Ovary (tissue), 9 donors: ENCODE measurements around the gene APBB1. TPM values are rescaled to one million over a fixed set of nuclear protein-coding genes. Genes with fewer than 3 reads are reported as not detected.

Experiments
- DNase-seq, 5 donors: peaks; one replicate each; pipeline ENCODE4 v3.0.0-alpha.2; 2019 to 2020
- H3K27ac ChIP-seq, 2 donors: fragments of 200-600 bp; one replicate each; pipeline versions ENCODE4 v1.5.1 to v1.8.0; 2019 to 2022
- H3K27me3 ChIP-seq: fragments of 200-600 bp; one replicate; pipeline ENCODE4 v1.8.0; 2022
- H3K36me3 ChIP-seq: fragments of 200-600 bp; sonication (generic); one replicate; pipeline ENCODE4 v1.5.1; 2019
- H3K4me1 ChIP-seq: one replicate; pipeline ENCODE4 v1.8.1; 2013; ENCODE audit warnings: mild to moderate bottlenecking, moderate library complexity; ENCODE audit not compliant: insufficient read depth
- H3K4me3 ChIP-seq: fragments of 200-600 bp; sonication (generic); one replicate; pipeline ENCODE4 v1.5.1; 2017
- H3K9me3 ChIP-seq, 2 donors: fragments of 200-600 bp in 1 of 2; sonication (generic) in 1 of 2; one replicate each; pipeline versions ENCODE4 v1.5.1 to v1.8.1; 2013 to 2019; ENCODE audit warnings: mild to moderate bottlenecking in 1 of 2, moderate library complexity in 1 of 2
- EP300 ChIP-seq: sonication (generic); formaldehyde crosslinking; IDR thresholded peaks from one replicate; pipeline ENCODE4 v1.6.1; 2017; ENCODE audit warnings: antibody characterized with exemption
- POLR2A ChIP-seq: fragments of 450-650 bp; IDR thresholded peaks from one replicate; pipeline ENCODE4 v1.6.1; 2017; ENCODE audit warnings: antibody characterized with exemption, mild to moderate bottlenecking, moderate library complexity
- WGBS, 3 donors: extraction: QIAGEN DNeasy Blood & Tissue Kit in 1 of 3; methylation state at CpG; one replicate each; pipeline versions ENCODE4 v1.1.5 to v1.1.7; 2013 to 2017; 5-methylcytosine and 5-hydroxymethylcytosine counted together
- intact Hi-C, 4 donors: fragments of 100-400 bp; cut with DNase I; formaldehyde crosslinking; loops; one replicate each; pipeline versions ENCODE4 v1.11.0 to v1.15.1; 2022 to 2023
- polyA plus RNA-seq, 2 donors: library from polyadenylated mRNA; stranded (reverse); fragments of 200-250 nt in 1 of 2; fragments of 350-450 nt in 1 of 2; fragmentation: Illumina TruSeq in 1 of 2; extraction: RNeasy Lipid Tissue Mini Kit (QIAGEN cat#74804) in 1 of 2; gene quantifications; one replicate each; pipeline ENCODE4 v1.2.3, GENCODE V29; 2013 to 2014
- total RNA-seq, 7 donors: library from RNA; depleted of rRNA in 2 of 7; stranded (reverse); fragments of >200 nt in 2 of 7; fragmentation: NEBNext Ultra II Directional in 3 of 7; extraction: Animal tissue kit (Norgen Biotek cat#: 25700) in 3 of 7; gene quantifications; one replicate each; pipeline versions ENCODE4 v1.1.0 to v1.2.4, GENCODE V29; 2016 to 2023
- TF ChIP-seq, protein P1 (sequence below), 3 donors: fragments of 450-650 bp in 2 of 3; fragments of 200-600 bp in 1 of 3; IDR thresholded peaks; one replicate each; pipeline versions ENCODE4 v1.5.1 to v1.8.0; 2016 to 2022; ENCODE audit warnings: antibody characterized with exemption in 3 of 3, mild to moderate bottlenecking in 1 of 3
- donor health status: DM: no; HTN: no; CAD: no; lungs with moderate emphysema.
- donor health status: DM: no; HTN: no; CAD: no.
- donor health status: Bipolar disorder and iron deficiency.
- donor health status: DM: yes; HTN: yes; CAD: no.
- donor health status: DM: no; HTN: no; CAD: no.
- donor health status: DM: yes; HTN: yes; CAD: no.

APBB1 gene
- total and polyA plus RNA-seq, 9 donors: 34.1 to 90.9 (median 59.9) TPM

DNA sequence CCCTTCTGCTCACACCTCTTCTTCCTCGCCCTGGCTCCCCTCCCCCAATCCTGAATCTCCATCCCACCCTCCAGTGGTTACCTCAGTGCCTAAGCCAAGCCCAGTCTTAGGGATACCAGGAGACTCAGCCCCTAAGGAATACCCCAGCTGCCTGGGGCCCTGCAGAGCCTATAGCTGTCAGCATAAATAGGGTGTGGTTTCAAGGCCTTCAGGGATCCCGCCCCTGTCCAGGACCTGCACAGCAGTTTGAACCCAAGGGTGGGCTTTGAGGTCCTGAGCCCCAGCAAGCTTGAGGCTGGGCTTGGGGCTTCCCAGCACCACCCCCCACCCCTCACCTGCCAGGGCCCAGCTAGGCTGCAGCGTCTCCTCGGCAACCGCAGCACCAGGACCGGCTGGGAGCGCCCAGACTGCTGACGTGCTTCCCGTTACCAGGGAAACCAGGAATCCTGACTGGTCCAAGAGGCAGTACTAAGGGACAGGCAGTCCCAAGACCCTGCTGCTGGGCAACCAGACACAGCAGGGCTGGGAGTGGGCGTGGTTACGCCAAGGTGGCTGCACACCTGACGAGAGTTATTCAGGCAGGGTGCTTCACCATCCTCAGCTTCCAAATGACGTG lies 13.7 kb downstream of the APBB1 start:
- intact Hi-C loops: no loop called here
- Histone ChIP-seq H3K4me1 (peaks cover 5% of the 10 kb centered on the region), H3K27ac (no peak overlapping the region), H3K4me3 (no peak overlapping the region), H3K36me3 (no peaks in the 10 kb centered on the region), H3K9me3 (no peaks in the 10 kb centered on the region), H3K27me3 (no peaks in the 10 kb centered on the region)
- WGBS, 3 donors: 63 to 65% (median 64%) methylated on average over 13 of the region's 13 CpGs
- no peak for TF ChIP-seq POLR2A
- TF ChIP-seq, protein P1, sequence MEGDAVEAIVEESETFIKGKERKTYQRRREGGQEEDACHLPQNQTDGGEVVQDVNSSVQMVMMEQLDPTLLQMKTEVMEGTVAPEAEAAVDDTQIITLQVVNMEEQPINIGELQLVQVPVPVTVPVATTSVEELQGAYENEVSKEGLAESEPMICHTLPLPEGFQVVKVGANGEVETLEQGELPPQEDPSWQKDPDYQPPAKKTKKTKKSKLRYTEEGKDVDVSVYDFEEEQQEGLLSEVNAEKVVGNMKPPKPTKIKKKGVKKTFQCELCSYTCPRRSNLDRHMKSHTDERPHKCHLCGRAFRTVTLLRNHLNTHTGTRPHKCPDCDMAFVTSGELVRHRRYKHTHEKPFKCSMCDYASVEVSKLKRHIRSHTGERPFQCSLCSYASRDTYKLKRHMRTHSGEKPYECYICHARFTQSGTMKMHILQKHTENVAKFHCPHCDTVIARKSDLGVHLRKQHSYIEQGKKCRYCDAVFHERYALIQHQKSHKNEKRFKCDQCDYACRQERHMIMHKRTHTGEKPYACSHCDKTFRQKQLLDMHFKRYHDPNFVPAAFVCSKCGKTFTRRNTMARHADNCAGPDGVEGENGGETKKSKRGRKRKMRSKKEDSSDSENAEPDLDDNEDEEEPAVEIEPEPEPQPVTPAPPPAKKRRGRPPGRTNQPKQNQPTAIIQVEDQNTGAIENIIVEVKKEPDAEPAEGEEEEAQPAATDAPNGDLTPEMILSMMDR (IDR thresholded peaks at IDR 0.05): no peak
- TF ChIP-seq EP300: no peak
- DNase-seq: peak in 2 of 5 donors; percentile 52 to 56

DNA sequence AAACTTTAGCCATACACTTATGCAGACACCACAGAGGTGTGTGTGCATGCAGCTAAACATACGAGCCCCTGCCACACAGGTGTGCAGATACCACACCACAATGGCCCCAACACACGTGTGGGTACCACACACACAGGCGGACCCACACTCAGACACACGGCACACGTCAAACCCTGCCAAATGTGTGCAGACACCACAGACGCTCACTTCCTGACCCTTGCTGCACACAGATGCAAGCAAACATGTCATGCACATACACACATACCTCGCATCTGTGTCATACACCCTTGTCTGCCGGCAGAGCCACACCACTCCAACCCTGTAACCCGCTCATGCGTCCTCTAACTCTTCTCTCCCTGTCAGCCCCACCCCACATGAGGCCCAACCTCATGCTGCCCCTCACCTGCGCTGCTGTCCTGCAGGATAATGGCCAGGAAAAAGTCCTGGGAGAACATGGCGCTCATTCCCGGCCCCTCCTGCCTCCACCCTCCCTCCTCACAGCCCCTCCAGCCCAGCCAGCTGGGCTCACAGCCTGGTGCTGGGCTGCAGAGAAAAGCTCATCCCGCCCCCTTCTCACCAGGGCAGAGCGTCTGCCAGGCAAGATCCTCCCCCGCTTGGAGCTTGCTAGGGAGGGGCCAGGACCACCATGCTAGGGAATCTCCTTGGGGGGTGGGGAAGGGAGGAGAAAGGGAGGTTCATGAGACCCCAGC lies 14.4 kb downstream of the APBB1 start:
- intact Hi-C loops: no loop called here
- H3K27ac ChIP-seq: no peak overlapping the region
- no peak for TF ChIP-seq POLR2A
- peaks cover 5% of the 10 kb centered on the region for H3K4me1 ChIP-seq
- H3K9me3 ChIP-seq: no peaks in the 10 kb centered on the region
- no peaks in the 10 kb centered on the region for H3K36me3 ChIP-seq
- no peak overlapping the region for H3K4me3 ChIP-seq
- DNase-seq: no peak
- WGBS, 3 donors: 49 to 60% (median 52%) methylated on average over 16 of the region's 16 CpGs
- H3K27me3 ChIP-seq: no peaks in the 10 kb centered on the region

DNA sequence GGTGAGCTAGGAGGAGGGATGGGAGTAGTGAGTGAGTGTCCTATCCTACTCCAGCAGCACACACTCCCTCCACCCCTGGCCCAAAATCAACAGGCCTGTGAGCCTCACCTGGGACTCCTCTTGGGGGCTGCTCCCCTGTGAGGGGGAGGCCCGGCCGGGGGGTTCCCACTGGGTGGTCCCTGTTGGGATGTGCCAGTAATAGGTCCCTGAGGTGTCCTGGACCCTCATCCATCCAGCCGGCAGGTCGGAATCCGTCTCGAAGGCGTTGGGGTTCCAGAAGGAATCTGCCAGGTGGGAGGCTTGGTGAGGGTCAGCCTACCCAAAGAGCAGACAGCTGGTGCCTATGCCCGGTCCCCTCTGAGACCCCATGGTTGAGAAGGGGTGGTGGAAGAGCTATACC lies 15.4 kb downstream of the APBB1 start:
- TF ChIP-seq EP300 (no peak), POLR2A (no peak)
- TF ChIP-seq, protein P1 (IDR thresholded peaks at IDR 0.05): no peak
- intact Hi-C loops: no loop called here
- H3K27ac ChIP-seq: no peak overlapping the region
- H3K4me1 ChIP-seq: peaks cover 5% of the 10 kb centered on the region
- DNase-seq: no peak
- 84 to 90% (median 86%) methylated on average over 8 of the region's 8 CpGs for WGBS, 3 donors
- H3K27me3 ChIP-seq: no peaks in the 10 kb centered on the region
- H3K4me3 ChIP-seq: no peak overlapping the region
- H3K9me3 ChIP-seq: no peaks in the 10 kb centered on the region
- no peaks in the 10 kb centered on the region for H3K36me3 ChIP-seq

GRCh38 chr11:6402561-6402981 lies 16.3 kb downstream of the APBB1 start:
- no peak overlapping the region for H3K4me3 ChIP-seq
- no peaks in the 10 kb centered on the region for H3K36me3 ChIP-seq
- DNase-seq: no peak
- intact Hi-C loops: no loop called here
- peaks cover 6% of the 10 kb centered on the region for H3K4me1 ChIP-seq
- H3K27me3 ChIP-seq: no peaks in the 10 kb centered on the region
- 77 to 91% (median 89%) methylated on average over 7 of the region's 7 CpGs for WGBS, 3 donors
- TF ChIP-seq EP300 (no peak), POLR2A (no peak)
- TF ChIP-seq, protein P1 (IDR thresholded peaks at IDR 0.05): no peak
- no peaks in the 10 kb centered on the region for H3K9me3 ChIP-seq
- H3K27ac ChIP-seq: no peak overlapping the region

- peaks cover 9% of the 10 kb centered on the region for H3K4me1 ChIP-seq
- 82 to 87% (median 86%) methylated on average over 12 of the region's 12 CpGs for WGBS, 3 donors
- no peak for DNase-seq
- H3K36me3 ChIP-seq: no peaks in the 10 kb centered on the region
- intact Hi-C loops: no loop called here
- no peak overlapping the region for H3K27ac ChIP-seq
- H3K27me3 ChIP-seq: no peaks in the 10 kb centered on the region
- TF ChIP-seq, protein P1 (IDR thresholded peaks at IDR 0.05): no peak
- TF ChIP-seq EP300: no peak
- TF ChIP-seq POLR2A: no peak
- H3K9me3 ChIP-seq: no peaks in the 10 kb centered on the region
- H3K4me3 ChIP-seq: no peak overlapping the region
These were observed 16.8 kb downstream of the APBB1 start for GRCh38 chr11:6402061-6402470.
